ENCODE results near the gene MAGEB2.

DNA sequence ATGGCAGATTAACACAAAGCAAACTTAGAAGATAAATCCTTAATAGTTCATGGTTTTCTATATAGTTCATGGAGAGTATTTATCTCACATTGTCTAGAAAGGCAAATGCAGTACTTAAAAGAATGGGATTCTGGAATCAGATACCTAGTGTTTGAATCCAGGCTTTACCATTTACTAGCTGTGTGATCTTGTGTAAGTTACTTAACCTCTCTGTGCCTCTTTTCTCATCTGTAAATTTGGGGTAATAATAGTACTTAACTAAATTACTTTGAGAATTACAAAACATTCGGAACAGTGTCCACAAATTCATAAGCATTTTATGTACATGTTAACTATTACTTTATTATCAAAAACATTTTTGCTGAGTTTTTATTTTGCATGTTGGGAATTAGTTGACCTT lies 47.4 kb downstream of the MAGEB2 start:
- TF ChIP-seq, protein P1, sequence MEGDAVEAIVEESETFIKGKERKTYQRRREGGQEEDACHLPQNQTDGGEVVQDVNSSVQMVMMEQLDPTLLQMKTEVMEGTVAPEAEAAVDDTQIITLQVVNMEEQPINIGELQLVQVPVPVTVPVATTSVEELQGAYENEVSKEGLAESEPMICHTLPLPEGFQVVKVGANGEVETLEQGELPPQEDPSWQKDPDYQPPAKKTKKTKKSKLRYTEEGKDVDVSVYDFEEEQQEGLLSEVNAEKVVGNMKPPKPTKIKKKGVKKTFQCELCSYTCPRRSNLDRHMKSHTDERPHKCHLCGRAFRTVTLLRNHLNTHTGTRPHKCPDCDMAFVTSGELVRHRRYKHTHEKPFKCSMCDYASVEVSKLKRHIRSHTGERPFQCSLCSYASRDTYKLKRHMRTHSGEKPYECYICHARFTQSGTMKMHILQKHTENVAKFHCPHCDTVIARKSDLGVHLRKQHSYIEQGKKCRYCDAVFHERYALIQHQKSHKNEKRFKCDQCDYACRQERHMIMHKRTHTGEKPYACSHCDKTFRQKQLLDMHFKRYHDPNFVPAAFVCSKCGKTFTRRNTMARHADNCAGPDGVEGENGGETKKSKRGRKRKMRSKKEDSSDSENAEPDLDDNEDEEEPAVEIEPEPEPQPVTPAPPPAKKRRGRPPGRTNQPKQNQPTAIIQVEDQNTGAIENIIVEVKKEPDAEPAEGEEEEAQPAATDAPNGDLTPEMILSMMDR (IDR thresholded peaks at IDR 0.05), result no peak
- no peak for TF ChIP-seq POLR2A (IDR thresholded peaks at IDR 0.05)
